ENCODE results near the gene FUT4. TPM values are rescaled to one million over a fixed set of nuclear protein-coding genes. Genes with fewer than 3 reads are reported as not detected.
"Not testable (repeated sequence)": the region's sequence is repeated elsewhere in the genome, so short reads cannot be mapped to it uniquely, and the experiment has no call there.

Gene FUT4
- total and polyA plus RNA-seq, 5 donors from 2014 or later = 1.7 to 5.1 (median 2.1) TPM

DNA sequence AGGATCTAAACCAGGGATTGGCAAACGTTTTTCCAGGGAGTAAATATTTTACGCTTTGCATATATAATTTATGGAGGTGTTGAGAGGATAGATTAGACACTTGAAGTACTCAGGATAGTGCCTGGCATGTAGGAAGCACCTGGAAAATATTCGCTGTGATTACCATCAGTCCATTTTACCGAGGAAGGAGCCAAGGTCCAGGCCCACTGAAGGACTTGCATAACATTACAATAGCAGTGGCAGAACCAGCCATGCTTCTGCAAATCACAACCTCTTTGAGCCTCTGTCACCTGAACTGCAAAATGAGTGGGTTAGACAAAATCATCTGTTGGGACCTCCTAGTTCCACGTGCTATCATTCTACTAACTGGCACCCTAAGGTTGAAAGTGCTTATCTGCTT is 5.4 kb downstream of the FUT4 start:
- no peak overlapping the region for H3K27ac ChIP-seq (ENCODE audit: insufficient read depth, low read length, poor library complexity, severe bottlenecking)

DNA sequence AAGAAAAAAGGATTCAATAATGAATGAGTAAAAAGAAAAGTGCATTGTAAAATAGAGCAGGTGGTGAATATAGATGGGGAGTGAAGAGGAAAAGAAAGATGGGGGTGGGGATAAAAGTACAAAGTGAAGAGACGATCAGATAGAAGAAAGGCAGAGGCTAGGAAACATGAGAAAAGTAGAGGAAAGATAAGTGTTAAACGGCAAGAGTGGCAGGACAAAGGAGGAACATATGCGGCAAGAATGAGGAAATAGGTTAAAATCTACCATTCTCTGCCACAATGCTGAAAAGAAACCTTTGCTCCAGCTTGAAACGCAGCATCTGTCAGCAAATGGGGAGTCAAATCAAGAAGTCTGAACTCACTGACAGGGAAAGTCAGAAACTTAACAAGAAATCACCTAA is 6.8 kb downstream of the FUT4 start:
- Mint-ChIP-seq H3K27ac (peak overlapping the region in 2 of 3 donors; percentile 3 to 28), H3K27me3 (no peaks in the 10 kb centered on the region), H3K4me1 (peaks cover 19 to 45% (median 38%) of the 10 kb centered on the region in 4 donors), H3K4me3 (peak overlapping the region in 1 of 4 donors; percentile 23), H3K36me3 (peaks cover 3% of the 10 kb centered on the region), H3K9me3 (no peaks in the 10 kb centered on the region)
- Histone ChIP-seq H3K27ac (ENCODE audit: insufficient read depth, low read length, poor library complexity, severe bottlenecking) (no peak overlapping the region), H3K9me3 (ENCODE audit: control insufficient read depth in 2 of 2, low read length in 2 of 2) (no peaks in the 10 kb centered on the region), H3K27me3 (ENCODE audit: control insufficient read depth, insufficient read depth, low read length) (no peaks in the 10 kb centered on the region), H3K4me1 (ENCODE audit: control insufficient read depth, insufficient read depth, low read length, poor library complexity, severe bottlenecking) (peaks cover 25% of the 10 kb centered on the region), H3K4me3 (ENCODE audit: low read depth, low read length) (no peak overlapping the region), H3K36me3 (ENCODE audit: control insufficient read depth, insufficient read depth, low read length) (no peaks in the 10 kb centered on the region)
- ATAC-seq (ENCODE audit: low read depth in 2 of 2) (no peak), DNase-seq (no peak)

More for the DNA sequence above, 5.4 kb downstream of the FUT4 start:
- Mint-ChIP-seq H3K27ac (no peak overlapping the region), H3K36me3 (peaks cover 3% of the 10 kb centered on the region), H3K9me3 (no peaks in the 10 kb centered on the region), H3K4me1 (peaks cover 19 to 49% (median 39%) of the 10 kb centered on the region in 4 donors), H3K27me3 (no peaks in the 10 kb centered on the region), H3K4me3 (no peak overlapping the region)
- Histone ChIP-seq H3K4me1 (ENCODE audit: control insufficient read depth, insufficient read depth, low read length, poor library complexity, severe bottlenecking) (peaks cover 34% of the 10 kb centered on the region), H3K27me3 (ENCODE audit: control insufficient read depth, insufficient read depth, low read length) (no peaks in the 10 kb centered on the region), H3K36me3 (ENCODE audit: control insufficient read depth, insufficient read depth, low read length) (no peaks in the 10 kb centered on the region), H3K4me3 (ENCODE audit: low read depth, low read length) (no peak overlapping the region), H3K9me3 (ENCODE audit: control insufficient read depth in 2 of 2, low read length in 2 of 2) (no peaks in the 10 kb centered on the region)
- DNase-seq (no peak), ATAC-seq (ENCODE audit: low read depth in 2 of 2) (no peak)

- no peaks in the 10 kb centered on the region for H3K36me3 ChIP-seq (ENCODE audit: control insufficient read depth, insufficient read depth, low read length)
- Mint-ChIP-seq H3K4me1 (peaks cover 11 to 17% (median 15%) of the 10 kb centered on the region in 4 donors), H3K9me3 (no peaks in the 10 kb centered on the region), H3K27ac (no peak overlapping the region), H3K27me3 (no peaks in the 10 kb centered on the region), H3K4me3 (no peak overlapping the region), H3K36me3 (no peaks in the 10 kb centered on the region)
- ATAC-seq (ENCODE audit: low read depth in 2 of 2) (no peak), DNase-seq (no peak)
- H3K27me3 ChIP-seq (ENCODE audit: control insufficient read depth, insufficient read depth, low read length) = no peaks in the 10 kb centered on the region
- no peaks in the 10 kb centered on the region for H3K9me3 ChIP-seq (ENCODE audit: control insufficient read depth in 2 of 2, low read length in 2 of 2)
- no peak overlapping the region for H3K4me3 ChIP-seq (ENCODE audit: low read depth, low read length)
- H3K27ac ChIP-seq (ENCODE audit: insufficient read depth, low read length, poor library complexity, severe bottlenecking) = no peak overlapping the region
- no peaks in the 10 kb centered on the region for H3K4me1 ChIP-seq (ENCODE audit: control insufficient read depth, insufficient read depth, low read length, poor library complexity, severe bottlenecking)
Measured at GRCh38 chr11:94553938-94554337, 10.2 kb downstream of the FUT4 start.

DNA sequence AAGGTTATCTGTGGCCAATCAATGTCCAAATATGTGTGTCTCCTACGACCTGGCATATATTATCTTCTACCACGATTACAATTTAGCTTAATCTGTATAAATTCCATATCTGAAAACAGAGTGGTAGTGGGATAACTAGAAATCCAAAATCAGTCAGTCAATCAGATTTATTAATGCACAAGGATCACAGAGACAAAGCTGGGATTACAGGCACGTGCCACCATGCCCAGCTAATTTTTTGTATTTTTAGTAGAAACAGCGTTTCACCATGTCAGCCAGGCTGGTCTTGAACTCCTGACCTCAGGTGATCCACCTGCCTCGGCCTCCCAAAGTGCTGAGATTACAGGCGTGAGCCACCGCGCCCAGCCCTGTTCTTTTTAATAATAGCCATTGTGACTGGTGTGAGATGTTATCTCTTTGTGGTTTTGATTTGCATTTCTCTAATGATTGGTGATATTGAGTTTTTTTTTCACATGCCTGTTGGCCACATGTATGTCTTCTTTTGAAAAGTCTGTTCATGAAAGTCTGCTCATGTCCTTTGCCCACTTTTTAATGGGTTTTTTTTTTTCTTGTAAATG is 12.1 kb downstream of the FUT4 start:
- H3K4me3 Mint-ChIP-seq; H3K27me3 Mint-ChIP-seq; H3K27me3 ChIP-seq (ENCODE audit: control insufficient read depth, insufficient read depth, low read length); H3K4me1 ChIP-seq (ENCODE audit: control insufficient read depth, insufficient read depth, low read length, poor library complexity, severe bottlenecking); DNase-seq; ATAC-seq (ENCODE audit: low read depth in 2 of 2); H3K9me3 Mint-ChIP-seq; H3K36me3 Mint-ChIP-seq; H3K4me1 Mint-ChIP-seq; H3K9me3 ChIP-seq (ENCODE audit: control insufficient read depth in 2 of 2, low read length in 2 of 2); H3K27ac ChIP-seq (ENCODE audit: insufficient read depth, low read length, poor library complexity, severe bottlenecking); H3K4me3 ChIP-seq (ENCODE audit: low read depth, low read length); H3K36me3 ChIP-seq (ENCODE audit: control insufficient read depth, insufficient read depth, low read length): not testable (repeated sequence)
- H3K27ac Mint-ChIP-seq = peak overlapping the region in 1 of 3 donors; percentile 12

DNA sequence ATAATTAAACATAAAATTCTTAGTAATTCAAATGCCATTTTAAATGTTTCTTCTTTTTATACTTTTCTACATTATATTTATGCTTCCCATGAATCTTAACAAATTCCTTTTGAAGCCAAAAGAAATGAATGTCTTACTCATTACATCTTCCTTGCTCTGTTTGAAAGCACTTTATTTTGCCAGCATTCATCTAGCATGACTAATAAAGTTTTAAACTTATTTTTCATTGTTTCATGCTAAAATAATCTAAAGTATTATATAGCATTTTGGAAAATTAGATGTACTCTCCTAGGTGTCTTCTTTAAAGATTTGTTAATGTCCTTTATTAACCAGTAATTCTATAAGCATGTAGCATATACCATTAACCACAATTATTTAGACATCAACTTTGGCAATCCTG is 13.7 kb downstream of the FUT4 start:
- Histone ChIP-seq H3K27ac (ENCODE audit: insufficient read depth, low read length, poor library complexity, severe bottlenecking) (no peak overlapping the region), H3K36me3 (ENCODE audit: control insufficient read depth, insufficient read depth, low read length) (no peaks in the 10 kb centered on the region), H3K4me3 (ENCODE audit: low read depth, low read length) (no peak overlapping the region), H3K4me1 (ENCODE audit: control insufficient read depth, insufficient read depth, low read length, poor library complexity, severe bottlenecking) (no peaks in the 10 kb centered on the region), H3K9me3 (ENCODE audit: control insufficient read depth in 2 of 2, low read length in 2 of 2) (no peaks in the 10 kb centered on the region), H3K27me3 (ENCODE audit: control insufficient read depth, insufficient read depth, low read length) (no peaks in the 10 kb centered on the region)
- Mint-ChIP-seq H3K27me3 (no peaks in the 10 kb centered on the region), H3K9me3 (no peaks in the 10 kb centered on the region), H3K27ac (no peak overlapping the region), H3K4me3 (no peak overlapping the region), H3K36me3 (no peaks in the 10 kb centered on the region), H3K4me1 (peaks cover 0 to 8% (median 3%) of the 10 kb centered on the region in 4 donors)
- ATAC-seq (ENCODE audit: low read depth in 2 of 2) = no peak
- DNase-seq = no peak

- H3K27me3 ChIP-seq (ENCODE audit: control insufficient read depth, insufficient read depth, low read length) = no peaks in the 10 kb centered on the region
- no peak overlapping the region for H3K27ac ChIP-seq (ENCODE audit: insufficient read depth, low read length, poor library complexity, severe bottlenecking)
- DNase-seq (no peak), ATAC-seq (ENCODE audit: low read depth in 2 of 2) (no peak)
- no peaks in the 10 kb centered on the region for H3K9me3 Mint-ChIP-seq
- no peaks in the 10 kb centered on the region for H3K36me3 Mint-ChIP-seq
- H3K27ac Mint-ChIP-seq = no peak overlapping the region
- H3K27me3 Mint-ChIP-seq = no peaks in the 10 kb centered on the region
- no peak overlapping the region for H3K4me3 ChIP-seq (ENCODE audit: low read depth, low read length)
- no peaks in the 10 kb centered on the region for H3K4me1 ChIP-seq (ENCODE audit: control insufficient read depth, insufficient read depth, low read length, poor library complexity, severe bottlenecking)
- H3K4me3 Mint-ChIP-seq = no peak overlapping the region
- peaks cover 0 to 8% (median 3%) of the 10 kb centered on the region in 4 donors for H3K4me1 Mint-ChIP-seq
- H3K36me3 ChIP-seq (ENCODE audit: control insufficient read depth, insufficient read depth, low read length) = no peaks in the 10 kb centered on the region
- H3K9me3 ChIP-seq (ENCODE audit: control insufficient read depth in 2 of 2, low read length in 2 of 2) = no peaks in the 10 kb centered on the region
Measured at GRCh38 chr11:94557992-94558391, 14.3 kb downstream of the FUT4 start.

DNA sequence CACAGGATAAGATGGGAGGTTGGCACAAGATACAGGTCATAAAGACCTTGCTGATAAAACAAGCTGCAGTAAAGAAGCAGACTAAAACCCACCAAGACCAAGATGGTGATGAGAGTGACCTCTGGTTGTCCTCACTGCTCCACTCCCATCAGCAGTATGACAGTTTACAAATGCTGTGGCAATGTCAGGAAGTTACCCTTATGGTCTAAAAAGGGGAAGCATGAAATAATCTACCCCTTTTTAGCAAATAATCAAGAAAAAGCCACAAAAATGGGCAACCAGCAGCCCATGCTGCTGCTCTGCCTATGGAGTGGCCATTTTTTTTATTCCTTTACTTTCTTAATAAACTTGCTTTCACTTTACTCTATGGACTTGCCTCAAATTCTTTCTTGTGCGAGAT is 14.7 kb downstream of the FUT4 start:
- DNase-seq (no peak), ATAC-seq (ENCODE audit: low read depth in 2 of 2) (no peak)
- no peaks in the 10 kb centered on the region for H3K4me1 ChIP-seq (ENCODE audit: control insufficient read depth, insufficient read depth, low read length, poor library complexity, severe bottlenecking)
- no peaks in the 10 kb centered on the region for H3K36me3 ChIP-seq (ENCODE audit: control insufficient read depth, insufficient read depth, low read length)
- H3K4me3 ChIP-seq (ENCODE audit: low read depth, low read length) = no peak overlapping the region
- no peaks in the 10 kb centered on the region for H3K9me3 Mint-ChIP-seq
- H3K4me3 Mint-ChIP-seq = no peak overlapping the region
- H3K27me3 Mint-ChIP-seq = no peaks in the 10 kb centered on the region
- H3K9me3 ChIP-seq (ENCODE audit: control insufficient read depth in 2 of 2, low read length in 2 of 2) = no peaks in the 10 kb centered on the region
- H3K27ac ChIP-seq (ENCODE audit: insufficient read depth, low read length, poor library complexity, severe bottlenecking) = no peak overlapping the region
- no peak overlapping the region for H3K27ac Mint-ChIP-seq
- no peaks in the 10 kb centered on the region for H3K36me3 Mint-ChIP-seq
- peaks cover 0 to 8% (median 3%) of the 10 kb centered on the region in 4 donors for H3K4me1 Mint-ChIP-seq
- H3K27me3 ChIP-seq (ENCODE audit: control insufficient read depth, insufficient read depth, low read length) = no peaks in the 10 kb centered on the region

- Histone ChIP-seq H3K27me3 (ENCODE audit: control insufficient read depth, insufficient read depth, low read length) (no peaks in the 10 kb centered on the region), H3K4me1 (ENCODE audit: control insufficient read depth, insufficient read depth, low read length, poor library complexity, severe bottlenecking) (no peaks in the 10 kb centered on the region), H3K4me3 (ENCODE audit: low read depth, low read length) (no peak overlapping the region), H3K9me3 (ENCODE audit: control insufficient read depth in 2 of 2, low read length in 2 of 2) (no peaks in the 10 kb centered on the region), H3K27ac (ENCODE audit: insufficient read depth, low read length, poor library complexity, severe bottlenecking) (no peak overlapping the region), H3K36me3 (ENCODE audit: control insufficient read depth, insufficient read depth, low read length) (no peaks in the 10 kb centered on the region)
- DNase-seq = no peak
- no peaks in the 10 kb centered on the region for H3K9me3 Mint-ChIP-seq
- H3K4me3 Mint-ChIP-seq = no peak overlapping the region
- H3K27ac Mint-ChIP-seq = no peak overlapping the region
- H3K36me3 Mint-ChIP-seq = no peaks in the 10 kb centered on the region
- no peak for ATAC-seq (ENCODE audit: low read depth in 2 of 2)
- H3K4me1 Mint-ChIP-seq = peaks cover 0 to 8% (median 3%) of the 10 kb centered on the region in 4 donors
- H3K27me3 Mint-ChIP-seq = no peaks in the 10 kb centered on the region
Measured at GRCh38 chr11:94558932-94559331, 15.2 kb downstream of the FUT4 start.
